GM21381 (cell line): ENCODE data around the gene GRIK3.

ENCODE experiments used
- ATAC-seq: cut with Tn5 transposase; IDR thresholded peaks from one replicate; pipeline ENCODE4 v1.9.1; 2021; ENCODE audit warnings: mild to moderate bottlenecking, moderate library complexity; ENCODE audit not compliant: unreplicated experiment

GRIK3 gene

DNA sequence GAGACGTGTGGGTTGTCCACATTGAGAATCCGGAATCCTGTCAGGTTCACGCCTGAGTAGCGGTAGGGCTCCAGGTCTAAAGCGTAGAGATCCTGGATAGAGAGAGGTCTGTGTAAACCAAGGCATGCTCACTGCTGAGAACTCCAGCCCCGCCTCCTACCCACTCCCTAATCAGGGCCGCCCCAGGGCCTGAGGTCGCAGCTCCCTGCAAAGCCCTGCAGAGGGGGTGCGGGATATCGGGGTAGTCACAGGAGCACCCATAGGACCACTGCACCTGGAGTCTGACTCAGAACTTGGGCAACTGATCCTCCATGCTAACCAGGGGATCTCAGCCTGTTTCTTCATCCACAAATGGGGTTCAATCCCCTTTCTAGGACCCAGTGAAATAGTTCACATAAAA is 174.4 kb downstream of the GRIK3 start:
- ATAC-seq: no peak

DNA sequence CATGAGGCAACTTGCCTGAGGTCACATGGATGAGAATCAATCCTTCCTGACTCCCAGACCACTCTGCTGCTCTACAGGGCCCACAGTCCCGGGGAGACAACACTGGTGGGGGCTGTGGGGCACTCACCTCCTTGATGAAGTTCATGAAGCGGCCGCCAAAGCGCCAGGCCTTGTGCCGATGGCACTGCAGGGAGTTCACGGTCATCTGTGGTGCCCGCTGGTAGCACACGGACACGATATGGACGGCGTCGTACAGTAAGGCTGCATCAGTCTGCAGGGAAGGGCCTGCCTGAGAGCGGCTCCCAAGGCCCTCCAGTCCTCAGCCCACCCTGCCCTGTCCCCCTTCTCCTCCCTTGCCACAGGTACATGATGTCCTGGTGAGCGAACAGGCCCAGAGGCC is 175.3 kb downstream of the GRIK3 start:
- ATAC-seq: no peak

DNA sequence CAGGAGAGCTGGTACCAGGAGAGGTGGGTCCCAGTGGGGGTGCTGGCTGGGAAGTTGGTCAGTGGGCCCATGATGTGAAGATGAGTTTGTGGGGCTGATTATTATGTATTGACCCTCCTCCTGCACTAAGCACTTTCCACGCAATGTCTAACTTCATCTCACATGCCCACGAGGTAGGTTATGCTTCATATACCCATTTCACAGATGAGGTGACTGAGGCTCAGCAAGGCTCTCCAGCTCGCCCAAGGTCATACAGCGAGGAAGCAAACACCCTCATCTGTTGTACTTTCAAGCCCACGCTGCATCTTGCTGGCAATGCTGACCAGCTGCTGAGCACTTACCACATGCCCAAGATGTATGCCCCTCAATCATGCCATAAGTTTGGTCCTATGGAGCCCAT is 175.8 kb downstream of the GRIK3 start:
- no peak for ATAC-seq

DNA sequence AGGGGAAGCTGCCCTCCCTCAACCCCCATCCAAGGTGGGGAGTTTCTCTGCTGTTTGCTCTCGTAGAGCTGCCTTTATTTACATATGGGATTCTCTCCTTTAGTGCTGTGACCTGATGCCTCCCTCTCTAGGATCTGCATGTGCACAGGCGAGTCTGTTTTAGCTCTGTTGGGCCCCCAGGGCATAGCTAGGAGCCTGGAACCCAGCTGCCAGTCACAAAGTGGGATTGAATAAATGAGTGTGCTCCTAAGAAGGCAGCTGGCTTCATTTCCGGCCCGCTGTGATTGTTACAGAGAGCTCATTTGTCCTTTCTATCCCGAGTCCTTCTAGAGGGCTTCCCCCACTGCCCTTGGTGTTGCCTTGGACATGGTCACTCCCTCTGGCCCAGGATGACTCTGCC is 176.6 kb downstream of the GRIK3 start:
- ATAC-seq: no peak

DNA sequence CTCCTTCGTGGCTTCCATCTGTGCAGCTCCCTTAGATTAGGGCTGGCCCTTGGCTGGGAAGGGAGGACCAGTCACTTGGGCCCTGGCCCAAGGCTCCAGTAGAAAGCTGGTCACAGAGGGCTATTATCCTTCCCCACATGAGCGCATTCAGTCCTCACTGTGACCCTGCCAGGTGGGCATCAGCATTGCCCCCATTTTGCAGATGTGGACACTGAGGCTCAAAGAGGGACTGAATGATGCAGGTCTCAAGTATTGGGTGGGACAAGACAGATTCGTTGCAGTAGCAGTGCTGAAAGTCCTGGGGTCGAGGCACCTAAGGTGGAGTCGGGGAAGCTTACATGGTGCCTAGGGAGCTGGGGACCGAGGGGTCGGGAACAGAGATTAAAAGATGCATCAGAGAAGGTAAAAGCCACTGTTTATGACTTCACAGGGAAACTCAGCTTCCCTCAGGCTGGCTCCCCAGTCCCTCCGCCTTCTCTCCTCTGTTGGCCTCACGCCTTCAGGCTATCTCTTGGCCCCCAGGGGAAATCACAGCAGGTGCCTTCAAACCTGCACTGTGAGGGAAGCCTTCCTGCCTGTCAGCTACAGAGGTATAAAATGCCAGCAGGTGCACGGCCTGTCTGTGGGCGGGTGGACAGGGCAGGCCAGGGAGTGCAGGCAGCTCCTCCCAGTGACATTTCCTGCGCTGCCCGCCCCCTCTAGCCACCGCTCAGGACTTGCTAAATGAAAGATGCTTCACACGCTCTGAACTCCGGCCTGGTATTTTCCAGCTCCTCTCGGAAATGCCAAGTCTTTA is 178.4 kb downstream of the GRIK3 start:
- ATAC-seq: no peak

DNA sequence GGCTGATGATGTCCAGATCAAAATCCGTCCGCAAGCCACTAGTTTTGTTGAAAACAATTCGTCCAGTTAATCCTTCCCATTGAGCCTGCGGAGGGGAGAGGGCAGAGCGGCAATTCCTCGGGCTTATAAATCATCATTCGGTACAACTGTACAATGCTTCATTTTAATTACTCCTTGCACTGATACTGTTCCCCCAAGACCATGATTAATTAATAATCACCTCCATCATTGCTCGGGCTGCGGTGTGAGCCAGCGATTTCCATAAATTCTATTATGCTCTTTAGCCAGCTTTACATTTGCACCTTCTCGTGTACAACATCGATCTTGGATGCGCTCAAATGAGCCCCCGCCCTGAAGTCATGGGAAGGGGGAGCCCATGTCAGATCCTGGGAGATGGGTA is 180.7 kb downstream of the GRIK3 start:
- ATAC-seq: no peak

DNA sequence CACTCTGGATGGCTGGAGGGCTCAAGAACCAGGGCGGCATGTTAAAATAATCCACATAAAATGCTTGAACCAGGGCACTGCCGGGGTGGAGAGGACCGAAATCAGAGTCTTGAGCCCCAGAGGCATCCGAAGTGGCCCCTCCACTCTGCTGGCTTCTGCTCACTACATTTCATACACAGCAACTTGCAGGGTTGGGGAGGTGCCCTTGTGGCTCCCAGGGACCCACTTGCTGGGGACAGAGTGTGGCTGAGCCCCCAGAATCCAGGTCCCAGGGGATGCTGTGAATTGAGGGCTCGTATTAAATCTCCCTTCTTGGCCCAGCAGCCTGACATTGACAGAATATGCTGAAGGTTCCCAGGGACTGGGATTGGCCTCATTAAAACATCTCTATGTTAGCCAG is 181.7 kb downstream of the GRIK3 start:
- no peak for ATAC-seq

DNA sequence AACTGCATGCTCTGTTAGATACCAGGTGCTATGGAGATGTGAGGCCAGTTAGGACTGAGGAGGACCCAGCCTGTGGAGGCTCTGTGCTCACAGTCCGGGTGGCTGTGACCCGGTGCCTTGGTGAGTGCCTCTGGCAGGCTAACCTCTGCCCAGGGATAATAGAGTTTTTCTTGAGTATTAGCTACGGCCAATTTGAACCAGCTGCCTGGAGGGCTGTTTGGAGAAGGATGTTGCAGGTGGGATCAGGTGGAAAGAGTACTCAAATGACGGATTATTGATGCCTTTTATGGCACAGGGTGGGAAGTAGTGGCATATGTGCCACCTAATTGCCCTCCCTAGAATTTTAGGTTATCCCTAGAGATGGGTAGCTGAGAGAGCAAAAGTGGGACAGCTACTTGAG is 182.7 kb downstream of the GRIK3 start:
- ATAC-seq: no peak

DNA sequence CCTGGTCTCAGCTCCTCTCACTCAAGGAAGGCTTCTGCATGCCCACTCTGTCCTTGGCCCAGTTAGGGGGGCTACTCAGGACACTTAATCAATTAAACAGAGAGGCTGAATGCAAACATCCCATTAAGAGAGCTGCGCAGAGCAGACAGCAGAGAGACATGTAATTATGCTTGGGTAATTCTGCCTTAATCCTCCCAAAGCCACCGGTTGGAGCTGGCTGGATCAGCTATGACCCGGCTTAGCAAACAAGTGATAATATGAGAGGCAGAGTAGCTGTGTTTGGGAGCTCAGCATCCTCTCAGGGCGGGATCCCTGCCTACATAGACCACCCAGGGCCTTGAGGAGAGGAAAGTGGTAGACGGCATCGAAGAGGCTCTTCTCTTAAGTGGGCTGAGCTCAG is 183.2 kb downstream of the GRIK3 start:
- ATAC-seq: no peak

DNA sequence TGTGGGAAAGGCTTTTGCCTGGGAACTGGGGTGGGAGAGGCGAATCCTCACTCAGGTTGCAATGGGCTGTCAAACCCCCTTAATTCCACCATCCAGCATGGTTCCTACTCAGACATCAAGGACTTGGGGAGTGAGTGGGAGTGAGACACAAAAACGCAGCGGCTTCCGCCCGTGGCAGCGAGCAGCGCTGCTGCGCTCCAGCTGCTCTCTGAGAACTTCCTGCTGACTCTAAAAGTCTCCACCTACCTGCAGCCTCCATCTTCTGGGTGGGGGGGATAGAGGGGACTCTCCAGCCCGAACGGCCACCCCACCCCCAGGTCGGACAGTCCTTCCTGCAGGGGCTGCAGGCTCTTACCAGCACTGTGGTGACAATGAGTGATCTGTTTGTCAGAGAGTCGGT is 184.4 kb downstream of the GRIK3 start:
- no peak for ATAC-seq

DNA sequence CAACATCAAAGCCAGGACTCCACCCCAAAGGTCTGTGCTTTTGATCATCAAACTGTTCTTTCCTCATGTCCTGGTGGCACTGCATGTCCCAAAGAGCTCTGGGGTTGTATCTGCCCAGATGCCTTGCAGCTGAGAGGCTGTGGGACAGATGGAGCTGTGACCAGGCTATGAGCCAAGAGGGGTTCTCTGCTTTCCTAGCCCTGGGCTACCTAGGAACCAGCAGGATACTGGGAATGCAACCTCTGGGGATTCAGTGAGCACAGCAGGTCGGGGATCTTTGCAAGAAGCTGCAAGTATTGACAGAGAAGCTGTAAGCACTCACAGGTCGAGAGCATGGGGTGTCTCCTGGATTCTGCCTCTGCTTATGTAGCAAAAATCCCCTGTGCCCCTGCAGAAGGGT is 186.6 kb downstream of the GRIK3 start:
- no peak for ATAC-seq

DNA sequence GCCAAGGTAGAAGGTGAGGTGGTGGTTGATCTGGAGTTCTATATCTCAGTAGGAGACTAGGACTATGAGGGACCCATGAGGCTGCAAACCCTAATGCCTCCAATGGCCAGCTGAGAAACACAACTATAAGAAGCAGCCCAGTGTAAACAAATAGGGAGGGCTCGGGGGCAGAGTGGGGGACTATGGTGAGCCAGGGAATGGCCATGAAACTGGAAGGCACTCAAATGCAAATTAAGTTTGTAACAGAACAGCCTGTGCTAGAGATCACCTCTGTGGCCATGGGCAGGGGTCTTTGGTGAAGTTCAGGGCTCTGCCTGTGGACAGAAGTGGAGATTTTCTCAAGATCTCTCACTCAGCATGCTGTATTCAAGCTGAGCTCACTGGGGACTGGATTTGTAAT is 187.1 kb downstream of the GRIK3 start:
- no peak for ATAC-seq

DNA sequence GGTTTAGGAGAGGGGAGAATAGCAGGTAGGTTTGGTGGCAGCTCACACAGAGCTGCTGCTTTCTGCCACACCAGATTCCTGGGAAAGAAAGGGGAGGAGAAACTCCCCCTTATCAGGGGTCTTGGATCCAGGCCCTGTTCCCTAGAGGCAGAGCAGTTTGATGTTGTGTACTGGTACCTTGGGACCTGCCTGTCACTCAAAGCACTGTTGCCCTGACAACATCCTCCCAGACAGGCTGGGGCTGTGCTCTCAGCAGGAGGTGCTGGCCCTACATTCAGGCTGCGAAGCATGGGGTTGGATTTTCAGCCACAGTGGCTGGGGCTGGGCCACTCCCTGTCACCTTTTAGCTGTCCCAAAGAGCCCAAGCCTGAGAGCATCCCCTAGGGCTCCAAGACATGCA is 188.0 kb downstream of the GRIK3 start:
- ATAC-seq: no peak

DNA sequence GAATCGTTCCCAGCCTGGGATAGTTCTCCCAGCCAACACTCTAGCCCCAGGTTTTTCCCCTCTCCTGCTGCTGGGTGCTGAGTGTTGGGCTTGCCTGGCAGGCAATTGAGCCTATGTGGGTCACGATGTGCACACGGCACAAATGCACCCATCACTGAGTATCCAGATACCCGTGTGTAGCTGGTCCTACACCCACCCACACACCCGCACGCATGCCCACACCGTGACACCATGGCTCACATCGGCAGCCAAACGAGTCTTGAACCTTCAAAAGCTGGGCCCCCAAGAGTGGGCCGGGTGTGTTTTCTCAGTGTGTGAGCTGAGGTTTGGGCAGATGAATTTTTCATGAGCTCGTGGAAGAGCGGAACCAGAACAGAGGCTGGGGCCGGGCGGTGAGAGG is 188.5 kb downstream of the GRIK3 start:
- ATAC-seq: no peak

DNA sequence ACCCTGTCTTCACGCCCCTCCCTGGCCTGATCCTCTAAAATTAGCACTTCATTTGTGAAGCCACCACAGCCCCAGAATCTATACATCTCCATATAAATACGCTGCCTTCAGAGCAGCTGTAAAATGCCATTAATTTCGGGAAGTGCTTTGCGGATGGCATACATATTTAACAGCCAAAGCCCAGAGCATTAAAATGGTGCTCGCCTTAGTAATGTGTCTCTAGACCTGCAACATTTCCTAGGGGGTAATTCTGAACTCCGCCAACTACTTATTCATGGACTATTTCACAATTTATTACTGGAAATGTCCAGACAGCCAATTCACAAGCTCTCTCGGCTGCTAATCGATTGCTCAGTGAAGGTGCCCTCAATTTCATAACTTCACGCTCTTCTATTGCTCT is 189.4 kb downstream of the GRIK3 start:
- ATAC-seq: no peak

DNA sequence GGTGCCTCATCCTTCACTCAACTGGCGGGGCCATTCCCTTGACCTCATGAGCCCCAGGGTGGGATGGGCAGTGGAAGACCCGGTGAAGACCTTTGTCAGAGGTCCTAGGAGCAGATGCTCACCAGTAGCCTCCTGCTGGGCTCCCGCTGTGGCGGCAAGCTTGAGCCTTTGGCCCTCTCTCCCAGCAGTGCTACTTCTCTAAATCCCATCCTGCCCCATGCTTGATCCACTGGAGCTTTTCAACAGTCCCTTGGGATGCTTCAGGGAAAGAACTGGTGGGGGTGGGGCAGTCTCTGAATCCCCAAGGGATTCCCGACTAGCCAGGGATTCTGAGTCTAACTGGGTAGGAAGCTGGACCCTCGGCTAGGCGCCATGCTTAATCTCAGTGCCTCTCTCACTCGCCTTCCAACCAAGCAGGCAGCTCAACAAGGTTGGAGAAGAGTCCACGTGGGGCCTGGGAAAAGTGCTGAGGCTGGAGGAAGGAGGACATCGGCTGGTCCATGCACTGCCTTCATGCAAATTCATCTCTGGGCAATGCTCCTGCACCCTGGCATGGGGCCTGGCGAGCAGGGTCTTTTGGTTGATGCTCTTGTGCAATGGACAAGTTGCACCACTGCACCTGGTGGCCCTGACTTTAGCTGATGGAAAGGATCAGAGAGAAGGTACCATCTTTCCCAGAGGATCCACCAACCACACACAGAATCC is 190.3 kb downstream of the GRIK3 start:
- ATAC-seq: no peak

DNA sequence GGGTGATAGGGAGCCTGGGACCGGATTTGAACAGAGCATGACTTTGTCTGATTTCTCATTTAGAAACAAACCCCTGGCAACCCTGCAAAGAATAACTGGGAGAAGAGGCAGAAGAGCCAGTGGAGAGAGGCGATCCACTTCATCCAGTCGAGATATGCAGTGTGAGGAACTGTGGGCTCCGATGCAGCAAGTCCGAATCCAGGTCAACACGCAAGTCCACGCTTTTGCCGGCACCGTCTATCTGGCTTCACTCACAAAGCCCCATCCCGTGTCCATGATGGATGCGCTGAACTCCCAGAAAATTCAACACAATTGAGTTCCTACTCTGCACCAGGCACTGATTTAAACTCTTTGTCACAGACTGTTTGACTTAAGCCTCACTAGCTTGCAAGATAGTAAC is 191.3 kb downstream of the GRIK3 start:
- no peak for ATAC-seq

DNA sequence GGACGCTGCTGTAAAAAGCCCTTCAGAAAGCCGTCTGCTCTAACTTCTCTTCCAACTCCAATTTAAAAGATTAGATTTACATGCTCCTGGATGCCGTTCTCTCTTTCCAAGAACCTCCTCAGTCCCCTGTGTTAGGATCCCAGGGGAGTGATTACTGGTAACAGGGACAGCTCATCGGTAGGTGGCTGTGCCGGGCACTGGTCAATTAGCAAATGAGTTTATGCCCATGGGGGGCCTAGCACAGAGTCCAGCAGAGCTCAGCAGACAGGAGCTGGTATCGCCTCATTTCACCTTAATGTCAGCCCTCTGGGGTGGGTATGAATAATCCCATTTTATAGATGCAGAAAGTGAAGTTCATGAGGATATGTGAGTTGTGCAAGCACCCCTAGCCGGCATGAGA is 191.9 kb downstream of the GRIK3 start:
- ATAC-seq: no peak

DNA sequence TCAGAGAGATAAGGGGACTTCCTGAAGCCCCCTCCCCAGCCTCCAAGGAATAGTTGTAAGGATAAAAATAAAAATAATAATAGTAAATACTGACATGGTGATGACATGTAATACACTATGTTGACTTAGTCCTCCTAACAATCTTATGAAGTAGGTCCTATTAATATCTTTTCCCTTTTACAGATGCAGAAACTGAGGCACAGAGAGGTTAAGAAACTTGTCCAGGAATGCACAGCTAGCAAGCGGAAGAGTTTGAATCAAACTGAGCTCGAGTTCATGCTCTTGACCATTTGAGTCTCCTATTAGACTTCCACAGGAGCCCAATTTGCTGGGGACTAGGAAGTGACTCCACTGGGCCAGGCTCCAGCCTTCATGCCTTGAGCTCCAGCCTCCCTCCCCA is 194.8 kb downstream of the GRIK3 start:
- no peak for ATAC-seq

DNA sequence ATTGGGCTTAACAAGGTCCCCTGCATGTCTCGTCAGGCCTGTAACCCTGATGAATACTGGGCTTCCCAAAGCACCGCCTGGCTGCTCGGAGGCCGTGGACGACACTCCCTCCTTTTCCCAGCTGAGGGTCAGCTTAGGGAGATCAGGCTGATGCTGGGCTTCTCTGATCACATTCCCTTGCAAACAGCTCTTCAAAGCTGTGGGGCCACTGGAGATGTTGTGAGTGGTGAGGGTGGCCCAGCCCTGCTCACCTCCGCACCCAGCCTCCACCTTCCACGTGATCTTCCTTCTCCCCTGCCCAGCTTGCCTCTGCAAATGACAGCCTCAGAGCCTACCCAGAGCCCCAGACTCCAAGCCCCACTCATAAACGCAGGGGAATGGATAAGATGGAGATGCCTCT is 195.4 kb downstream of the GRIK3 start:
- ATAC-seq: no peak

DNA sequence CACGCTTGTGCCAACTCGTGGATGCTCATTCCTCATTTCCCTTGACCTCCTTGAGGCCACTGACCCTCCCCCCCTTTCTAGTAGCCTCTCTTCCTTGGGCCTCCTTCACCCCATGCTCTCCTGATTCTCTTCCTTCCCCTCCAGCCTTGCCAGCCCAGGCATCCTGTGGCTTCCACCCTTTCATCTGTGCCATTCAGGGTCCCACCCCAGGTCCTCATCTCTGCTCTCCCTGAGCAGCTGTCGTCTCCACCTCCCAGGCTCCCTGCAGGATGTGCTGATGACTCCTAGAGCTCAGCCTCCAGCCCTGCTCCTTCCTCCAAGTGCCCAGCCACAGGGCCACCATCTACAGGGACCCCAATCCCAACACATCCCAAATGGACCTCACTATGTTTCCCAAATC is 197.4 kb downstream of the GRIK3 start:
- no peak for ATAC-seq

DNA sequence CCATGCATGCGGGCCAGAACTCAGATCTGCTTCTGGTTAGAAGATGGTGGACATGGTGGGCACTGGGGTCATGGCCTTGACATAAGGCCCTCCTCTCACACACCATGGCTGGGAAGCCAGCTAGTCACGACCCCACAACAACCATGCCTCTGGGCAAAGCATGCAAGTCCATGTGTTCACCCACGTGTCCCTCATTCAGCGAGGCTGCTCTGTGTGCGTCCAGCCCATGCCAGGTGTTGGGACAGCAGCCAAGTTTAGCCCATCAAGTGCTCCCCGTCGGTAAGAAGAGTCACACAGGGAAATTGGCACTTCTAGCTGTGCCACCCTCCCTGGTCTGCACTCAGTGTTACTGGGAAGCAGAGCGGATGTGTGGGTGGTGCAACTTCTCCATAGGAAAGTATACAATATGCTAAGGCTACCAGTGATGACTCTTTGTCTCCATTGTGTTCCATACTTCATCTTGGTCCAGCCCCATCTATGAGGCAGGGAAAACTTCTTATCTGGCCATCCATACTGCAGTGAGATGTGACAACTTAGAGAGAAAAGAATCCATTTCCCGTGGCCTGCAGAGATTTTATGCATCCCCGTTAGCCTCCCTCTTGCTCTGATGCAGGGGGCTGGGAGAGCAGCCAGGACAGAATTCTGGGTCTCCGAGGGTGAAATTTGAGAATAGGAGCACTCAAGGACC is 198.0 kb downstream of the GRIK3 start:
- ATAC-seq: no peak
